Naive thymus-derived CD4-positive, alpha-beta T cell (primary cell): ENCODE data around the gene CFAP251. TPM values are rescaled to one million over a fixed set of nuclear protein-coding genes. Genes with fewer than 3 reads are reported as not detected.

Source experiments
- ATAC-seq: fragments of 150-1000 bp; cut with Tn5 transposase; 2 replicates; pipeline ENCODE4 v1.10.0; 2021; ENCODE audit warnings: mild to moderate bottlenecking, moderate library complexity
- CTCF ChIA-PET: fragments of 350-600 bp; sonication (Branson Sonifier 250); formaldehyde crosslinking; loops from one replicate; lab custom pipeline; 2021; ENCODE audit warnings: antibody characterized with exemption; lab: Charles Lee
- POLR2A ChIA-PET: fragments of 350-600 bp; sonication (Branson Sonifier 250); formaldehyde crosslinking; loops from one replicate; lab custom pipeline; 2021; ENCODE audit warnings: antibody characterized with exemption, inconsistent platforms; lab: Charles Lee
- DNase-seq, 9 donors: peaks; one replicate each; pipeline versions ENCODE4 v3.0.0 to v3.0.0-alpha.2; 2020 to 2022; ENCODE audit warnings: mixed read lengths in 1 of 9
- H3K27ac ChIP-seq: one replicate; pipeline ENCODE4 v1.7.0; 2013; ENCODE audit warnings: mild to moderate bottlenecking, low read depth, low read length, moderate library complexity
- H3K27me3 ChIP-seq, 2 donors: one replicate each; pipeline ENCODE4 v1.7.0; 2013; ENCODE audit warnings: low read length in 2 of 2, mild to moderate bottlenecking in 2 of 2, moderate library complexity in 2 of 2; ENCODE audit not compliant: control insufficient read depth in 2 of 2, insufficient read depth in 2 of 2
- H3K36me3 ChIP-seq, 3 experiments: 1 replicate in 2 of 3; 2 replicates in 1 of 3; pipeline ENCODE4 v1.7.0; 2013; ENCODE audit warnings: low read length in 3 of 3, mild to moderate bottlenecking in 3 of 3, moderate library complexity in 1 of 3; ENCODE audit not compliant: insufficient read depth in 3 of 3, control insufficient read depth in 2 of 3
- H3K4me1 ChIP-seq, 2 donors: one replicate each; pipeline ENCODE4 v1.7.0; 2013; ENCODE audit warnings: low read length in 2 of 2, mild to moderate bottlenecking in 2 of 2, moderate library complexity in 1 of 2; ENCODE audit not compliant: control insufficient read depth in 2 of 2, insufficient read depth in 2 of 2
- H3K4me3 ChIP-seq: 2 replicates; pipeline ENCODE4 v1.7.0; 2013; ENCODE audit warnings: mild to moderate bottlenecking, low read length
- H3K9me3 ChIP-seq, 3 experiments: 1 replicate in 2 of 3; 2 replicates in 1 of 3; pipeline ENCODE4 v1.7.0; 2013; ENCODE audit warnings: low read length in 3 of 3; ENCODE audit not compliant: control insufficient read depth in 2 of 3
- H3K27ac Mint-ChIP-seq, 9 donors: one replicate each; pipeline ENCODE4 v1.8.0; 2020 to 2022; ENCODE audit warnings: mixed read lengths in 9 of 9, mild to moderate bottlenecking in 8 of 9, moderate library complexity in 5 of 9, inconsistent platforms in 2 of 9
- H3K27me3 Mint-ChIP-seq, 5 donors: one replicate each; pipeline ENCODE4 v1.8.0; 2021 to 2022; ENCODE audit warnings: mixed read lengths in 5 of 5, mild to moderate bottlenecking in 1 of 5
- H3K36me3 Mint-ChIP-seq, 5 donors: one replicate each; pipeline ENCODE4 v1.8.0; 2020 to 2022; ENCODE audit warnings: mixed read lengths in 5 of 5, mild to moderate bottlenecking in 3 of 5, inconsistent platforms in 1 of 5
- H3K4me1 Mint-ChIP-seq, 7 donors: one replicate each; pipeline ENCODE4 v1.8.0; 2020 to 2022; ENCODE audit warnings: mixed read lengths in 7 of 7, mild to moderate bottlenecking in 3 of 7, inconsistent platforms in 1 of 7
- H3K4me3 Mint-ChIP-seq, 10 donors: one replicate each; pipeline ENCODE4 v1.8.0; 2020 to 2022; ENCODE audit warnings: mild to moderate bottlenecking in 10 of 10, mixed read lengths in 10 of 10, moderate library complexity in 6 of 10, inconsistent platforms in 2 of 10
- H3K9me3 Mint-ChIP-seq, 11 donors: one replicate each; pipeline ENCODE4 v1.8.0; 2020 to 2022; ENCODE audit warnings: mixed read lengths in 11 of 11, mild to moderate bottlenecking in 4 of 11, inconsistent platforms in 1 of 11, moderate library complexity in 1 of 11
- intact Hi-C, 2 donors: fragments of 100-400 bp; cut with micrococcal nuclease; formaldehyde crosslinking; loops; one replicate each; pipeline ENCODE4 v1.15.1; 2023
- polyA plus RNA-seq, 2 donors: library from polyadenylated mRNA; unstranded; fragments of 300-500 nt; fragmentation: Illumina TruSeq; gene quantifications; one replicate each; pipeline ENCODE4 v1.2.3, GENCODE V29; 2021
- total RNA-seq, 6 experiments: library from RNA in 5 of 6; stranded (reverse) in 5 of 6; gene quantifications; 1 replicate in 5 of 6; 2 replicates in 1 of 6; pipeline ENCODE4 v1.2.3 and lab custom pipeline; 2021 to 2026

Gene CFAP251
- total and polyA plus RNA-seq, 7 experiments from 2014 or later, result 0.38 to 1.5 (median 0.88) TPM; not detected in 2

DNA sequence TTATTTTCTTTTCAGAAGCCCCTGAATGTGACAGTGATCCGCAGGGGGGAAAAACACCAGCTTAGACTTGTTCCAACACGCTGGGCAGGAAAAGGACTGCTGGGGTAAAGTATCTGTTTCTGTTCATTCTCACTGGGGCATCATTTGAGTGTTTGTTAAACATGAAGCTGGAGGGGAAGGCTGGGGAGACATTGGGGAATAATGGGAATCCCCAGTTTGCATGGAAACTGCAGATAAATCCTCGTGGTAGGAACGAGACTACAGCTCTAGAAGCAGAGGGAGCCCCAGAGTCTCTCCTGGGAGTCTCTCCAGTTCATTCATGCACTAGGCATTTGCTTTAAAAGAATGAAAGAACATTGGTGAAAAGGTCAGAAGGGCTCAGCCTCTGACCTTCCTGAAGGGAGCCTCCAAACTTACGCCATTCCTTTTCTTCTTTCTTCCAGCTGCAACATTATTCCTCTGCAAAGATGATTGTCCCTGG lies 2.5 kb upstream of the CFAP251 start:
- Histone ChIP-seq H3K9me3 (no peaks in the 10 kb centered on the region), H3K27me3 (no peaks in the 10 kb centered on the region), H3K4me3 (no peak overlapping the region), H3K27ac (no peak overlapping the region), H3K4me1 (peaks cover 4 to 10% of the 10 kb centered on the region in 2 donors), H3K36me3 (peaks cover 0 to 47% (median 8%) of the 10 kb centered on the region in 3 experiments)
- Mint-ChIP-seq H3K4me1 (peaks cover 9 to 24% (median 14%) of the 10 kb centered on the region in 7 donors), H3K36me3 (peaks cover 0 to 17% (median 7%) of the 10 kb centered on the region in 5 donors), H3K27ac (peak overlapping the region in 6 of 9 donors; percentile 36 to 93 (median 73)), H3K4me3 (no peak overlapping the region), H3K9me3 (no peaks in the 10 kb centered on the region), H3K27me3 (no peaks in the 10 kb centered on the region)
- CTCF ChIA-PET, result no interaction called here
- intact Hi-C loops, result loop anchor here (5.0 to 10.0 kb wide), 3 partner anchors 91 to 309 kb away; partner anchors contain the start of genes BCL7A (in 1 of the 2) and DIABLO (in 1 of the 2)
- DNase-seq (no peak), ATAC-seq (no peak)
- POLR2A ChIA-PET, result interaction anchor here (0.8 kb wide), 1 partner anchor 13 kb away, joined by 3 read pairs; no protein-coding TSS in a partner anchor

DNA sequence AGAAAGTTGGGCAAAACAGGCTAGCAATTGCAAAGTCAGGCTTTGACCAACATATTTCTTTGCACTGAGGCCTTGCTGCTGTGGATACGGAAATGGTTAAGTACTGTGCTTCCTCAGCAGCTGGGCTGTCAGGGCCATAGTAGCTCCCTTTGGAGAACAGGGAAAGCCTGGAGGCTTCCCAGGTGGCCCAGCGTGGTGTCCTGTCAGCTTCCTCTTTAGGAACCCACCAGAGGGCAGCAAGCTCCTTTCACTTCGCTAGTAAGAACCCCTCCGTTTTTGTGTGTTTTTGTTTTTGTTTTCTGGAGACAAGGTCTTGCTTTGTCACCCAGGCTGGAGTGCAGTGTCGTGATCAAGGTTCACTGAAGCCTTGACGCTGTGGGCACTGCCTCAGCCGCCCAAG lies 1.7 kb upstream of the CFAP251 start:
- intact Hi-C loops, result loop anchor here (1.0 to 10.0 kb wide), 4 partner anchors 91 to 308 kb away; partner anchors contain the start of genes BCL7A (in 1 of the 2) and DIABLO (in 1 of the 2)
- peak overlapping the region; percentile 68 for H3K27ac ChIP-seq
- POLR2A ChIA-PET, result interaction anchor here (0.8 kb wide), 1 partner anchor 12 kb away, joined by 3 read pairs; no protein-coding TSS in a partner anchor
- Mint-ChIP-seq H3K27me3 (no peaks in the 10 kb centered on the region), H3K9me3 (no peaks in the 10 kb centered on the region), H3K36me3 (peaks cover 0 to 14% (median 4%) of the 10 kb centered on the region in 5 donors), H3K4me1 (peaks cover 9 to 24% (median 13%) of the 10 kb centered on the region in 7 donors), H3K4me3 (peak overlapping the region in 1 of 10 donors; percentile 92), H3K27ac (peak overlapping the region in 6 of 9 donors; percentile 91 to 98 (median 96))
- peaks cover 4 to 10% of the 10 kb centered on the region in 2 donors for H3K4me1 ChIP-seq
- DNase-seq (no peak), ATAC-seq (no peak)
- H3K9me3 ChIP-seq, result no peaks in the 10 kb centered on the region
- H3K36me3 ChIP-seq, result peaks cover 0 to 44% (median 8%) of the 10 kb centered on the region in 3 experiments
- CTCF ChIA-PET, result no interaction called here
- H3K27me3 ChIP-seq, result no peaks in the 10 kb centered on the region
- no peak overlapping the region for H3K4me3 ChIP-seq

DNA sequence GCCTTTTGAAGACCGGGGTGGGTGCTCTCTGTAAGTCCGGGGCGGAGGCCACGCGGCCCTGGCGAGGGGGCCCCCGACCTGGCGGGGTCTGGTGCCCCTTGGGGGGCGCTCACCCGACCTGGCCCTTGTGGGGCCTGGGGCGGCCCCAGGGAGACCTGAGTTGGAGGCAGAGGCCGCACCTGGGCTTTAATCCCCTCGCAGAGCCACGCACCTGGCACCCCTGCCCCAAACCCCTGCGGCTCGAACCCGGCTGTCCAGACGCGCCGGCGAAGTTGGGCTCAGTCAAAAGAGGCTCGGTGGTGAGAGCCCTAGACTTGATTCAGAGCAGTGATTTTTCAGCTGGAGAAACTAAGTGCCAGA lies 267 bp downstream of the CFAP251 start:
- Histone ChIP-seq H3K4me3 (peak overlapping the region; percentile 58), H3K36me3 (peaks cover 0 to 33% (median 8%) of the 10 kb centered on the region in 3 experiments), H3K27me3 (no peaks in the 10 kb centered on the region), H3K9me3 (no peaks in the 10 kb centered on the region), H3K27ac (peak overlapping the region; percentile 71), H3K4me1 (peaks cover 4 to 10% of the 10 kb centered on the region in 2 donors)
- H3K4me3 Mint-ChIP-seq, result peak overlapping the region in 7 of 10 donors; percentile 68 to 94 (median 88)
- no peaks in the 10 kb centered on the region for H3K9me3 Mint-ChIP-seq
- ATAC-seq (no peak), DNase-seq (no peak)
- intact Hi-C loops, result loop anchor here (1.0 to 10.0 kb wide), 13 partner anchors 30 to 609 kb away; partner anchors contain the start of genes DIABLO (in 2 of the 2), PSMD9 (in 2 of the 2), BCL7A (in 1 of the 2) and KNTC1 (in 1 of the 2)
- no peaks in the 10 kb centered on the region for H3K27me3 Mint-ChIP-seq
- peak overlapping the region in 8 of 9 donors; percentile 8 to 97 (median 91) for H3K27ac Mint-ChIP-seq
- ChIA-PET CTCF (interaction anchor here (0.6 to 1.4 kb wide), 5 partner anchors 9 to 308 kb away, joined by 3 to 5 read pairs (median 3); partner anchors contain the start of gene BCL7A), POLR2A (interaction anchor here (1.0 kb wide), 2 partner anchors 30 to 207 kb away, joined by 3 read pairs; partner anchors contain the start of genes PSMD9 and TMEM120B)
- H3K4me1 Mint-ChIP-seq, result peaks cover 8 to 19% (median 13%) of the 10 kb centered on the region in 7 donors
- H3K36me3 Mint-ChIP-seq, result peaks cover 0 to 10% (median 0%) of the 10 kb centered on the region in 5 donors

DNA sequence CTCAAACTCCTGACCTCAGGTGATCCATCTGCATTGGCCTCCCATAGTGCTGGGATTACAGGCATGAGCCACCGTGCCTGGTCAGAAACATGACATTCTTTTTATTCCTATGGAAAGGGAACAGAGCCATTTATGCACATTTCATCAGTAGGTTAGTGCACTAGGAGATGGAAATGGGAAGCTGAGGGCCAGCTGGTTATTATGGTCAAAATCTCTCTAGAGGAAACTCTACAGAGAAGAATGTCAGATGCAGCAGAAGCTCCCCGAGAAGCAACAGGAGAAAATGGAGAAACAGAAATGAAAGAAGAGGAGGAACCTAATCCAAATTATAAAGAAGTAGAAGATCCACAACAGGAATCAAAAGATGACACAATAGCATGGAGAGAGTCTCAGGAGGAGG lies 2.7 kb downstream of the CFAP251 start:
- H3K27ac ChIP-seq, result no peak overlapping the region
- peaks cover 0 to 14% (median 3%) of the 10 kb centered on the region in 3 experiments for H3K36me3 ChIP-seq
- H3K9me3 ChIP-seq, result no peaks in the 10 kb centered on the region
- DNase-seq (no peak), ATAC-seq (no peak)
- Mint-ChIP-seq H3K4me3 (no peak overlapping the region), H3K36me3 (peaks cover 0 to 9% (median 0%) of the 10 kb centered on the region in 5 donors), H3K27ac (peak overlapping the region in 1 of 9 donors; percentile 21), H3K9me3 (no peaks in the 10 kb centered on the region), H3K27me3 (peaks cover 0 to 3% (median 0%) of the 10 kb centered on the region in 5 donors), H3K4me1 (peaks cover 8 to 19% (median 13%) of the 10 kb centered on the region in 7 donors)
- ChIA-PET CTCF (interaction anchor here (0.6 kb wide), 1 partner anchor 10 kb away, joined by 4 read pairs; no protein-coding TSS in a partner anchor), POLR2A (interaction anchor here (0.6 kb wide), 1 partner anchor 1194 kb away, joined by 4 read pairs; no protein-coding TSS in a partner anchor)
- intact Hi-C loops, result no loop called here
- H3K27me3 ChIP-seq, result no peaks in the 10 kb centered on the region
- peaks cover 4 to 10% of the 10 kb centered on the region in 2 donors for H3K4me1 ChIP-seq
- H3K4me3 ChIP-seq, result no peak overlapping the region

DNA sequence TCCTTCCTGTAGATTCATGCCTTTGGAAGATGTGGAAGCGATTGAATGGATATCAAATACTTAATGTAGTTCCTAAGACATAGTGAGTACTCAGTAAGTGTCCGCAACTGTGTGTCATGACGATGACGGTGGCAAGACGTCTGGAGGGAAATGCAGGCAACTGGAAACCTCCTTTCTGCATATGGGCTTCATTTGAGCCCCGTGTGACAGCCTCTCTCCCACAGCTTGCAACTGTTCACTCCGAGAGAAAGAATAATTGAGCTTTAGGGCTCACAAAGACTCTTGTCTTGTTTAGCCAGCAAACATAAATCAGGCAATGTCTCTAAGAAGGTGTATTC lies 6.9 kb downstream of the CFAP251 start:
- Mint-ChIP-seq H3K27me3 (peaks cover 0 to 3% (median 0%) of the 10 kb centered on the region in 5 donors), H3K27ac (no peak overlapping the region)
- no peak for ATAC-seq

DNA sequence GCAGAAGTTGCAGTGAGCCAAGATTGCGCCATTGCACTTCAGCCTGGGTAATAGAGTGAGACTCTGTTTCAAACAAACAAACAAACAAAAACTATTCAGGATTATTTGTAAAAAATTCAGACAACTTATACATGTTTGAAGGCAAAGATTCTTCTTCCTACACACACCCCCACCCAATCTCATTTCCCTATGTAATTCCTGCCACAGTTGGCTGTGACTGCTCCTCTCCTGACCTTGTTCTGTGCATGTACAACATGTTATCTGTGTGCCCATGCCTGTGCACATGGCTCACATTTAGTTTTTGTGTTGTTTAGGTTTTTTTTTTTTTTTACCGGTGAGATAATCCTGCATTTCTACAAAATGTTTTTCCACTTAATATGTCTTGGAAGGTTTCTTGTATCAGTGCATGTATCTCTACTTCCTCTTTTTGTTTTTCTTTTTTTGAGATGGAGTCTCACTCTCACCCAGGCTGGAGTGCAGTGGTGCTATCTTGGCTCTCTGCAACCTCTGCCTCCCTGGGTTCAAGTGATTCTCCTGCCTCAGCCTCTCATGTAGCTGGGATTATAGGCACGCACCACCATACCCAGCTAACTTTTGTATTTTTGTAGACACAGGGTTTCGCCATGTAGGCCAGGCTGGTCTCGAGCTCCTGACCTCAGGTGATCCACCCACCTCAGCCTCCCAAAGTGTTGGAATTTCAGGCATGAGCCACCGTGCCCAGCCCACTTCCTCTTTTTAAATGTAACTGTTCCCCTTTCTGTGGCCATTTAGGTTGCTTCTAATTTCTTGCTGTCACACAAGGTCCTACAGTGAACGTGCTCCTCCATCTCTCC lies 8.7 kb downstream of the CFAP251 start:
- H3K4me3 ChIP-seq, result no peak overlapping the region
- Mint-ChIP-seq H3K27ac (no peak overlapping the region), H3K9me3 (no peaks in the 10 kb centered on the region), H3K4me1 (peaks cover 0 to 6% (median 0%) of the 10 kb centered on the region in 7 donors), H3K4me3 (no peak overlapping the region), H3K36me3 (no peaks in the 10 kb centered on the region), H3K27me3 (peaks cover 0 to 3% (median 0%) of the 10 kb centered on the region in 5 donors)
- no peaks in the 10 kb centered on the region for H3K9me3 ChIP-seq
- intact Hi-C loops, result no loop called here
- ChIA-PET CTCF (interaction anchor here (1.2 kb wide), 1 partner anchor 9 kb away, joined by 4 read pairs; the partner anchor contains the start of gene CFAP251), POLR2A (no interaction called here)
- H3K27ac ChIP-seq, result no peak overlapping the region
- H3K27me3 ChIP-seq, result no peaks in the 10 kb centered on the region
- DNase-seq (no peak), ATAC-seq (peak; percentile 54)
- H3K36me3 ChIP-seq, result no peaks in the 10 kb centered on the region
- H3K4me1 ChIP-seq, result no peaks in the 10 kb centered on the region

More for the DNA sequence above, 6.9 kb downstream of the CFAP251 start:
- ChIA-PET CTCF (no interaction called here), POLR2A (no interaction called here)
- Mint-ChIP-seq H3K4me1 (peaks cover 0 to 6% (median 0%) of the 10 kb centered on the region in 7 donors), H3K36me3 (peaks cover 0 to 2% (median 0%) of the 10 kb centered on the region in 5 donors), H3K9me3 (no peaks in the 10 kb centered on the region), H3K4me3 (no peak overlapping the region)
- intact Hi-C loops, result no loop called here
- no peak overlapping the region for H3K27ac ChIP-seq
- no peaks in the 10 kb centered on the region for H3K9me3 ChIP-seq
- H3K36me3 ChIP-seq, result no peaks in the 10 kb centered on the region
- H3K4me3 ChIP-seq, result no peak overlapping the region
- H3K4me1 ChIP-seq, result no peaks in the 10 kb centered on the region
- no peak for DNase-seq
- no peaks in the 10 kb centered on the region for H3K27me3 ChIP-seq
